Neural cell (in vitro differentiated cells): ENCODE data around the gene ITPKB.

Experiments
- EP300 ChIP-seq: fragments of 450-650 bp; conservative IDR thresholded peaks from 2 replicates; pipeline ENCODE4 v1.6.1; 2014; ENCODE audit warnings: antibody characterized with exemption, mild to moderate bottlenecking, moderate library complexity; ENCODE audit not compliant: poor library complexity, severe bottlenecking
- EZH2 ChIP-seq: fragments of 200-600, 300-800 bp; shearing (Covaris generic), sonication (generic); IDR thresholded peaks from 2 replicates; pipeline ENCODE4 v1.6.1; 2014; ENCODE audit warnings: antibody characterized with exemption, low read length, borderline replicate concordance, mild to moderate bottlenecking; ENCODE audit not compliant: insufficient read depth, poor library complexity, severe bottlenecking
- MXI1 ChIP-seq: fragments of 450-650 bp; conservative IDR thresholded peaks from 2 replicates; pipeline ENCODE4 v1.6.1; 2014; ENCODE audit warnings: antibody characterized with exemption, mild to moderate bottlenecking; ENCODE audit not compliant: poor library complexity, severe bottlenecking
- POLR2AphosphoS5 ChIP-seq: IDR thresholded peaks from 2 replicates; pipeline ENCODE4 v1.6.1; 2012
- SMC3 ChIP-seq: fragments of 450-650 bp; conservative IDR thresholded peaks from 2 replicates; pipeline ENCODE4 v1.6.1; 2014; ENCODE audit warnings: antibody characterized with exemption, mild to moderate bottlenecking, moderate library complexity; ENCODE audit not compliant: poor library complexity
- TAF1 ChIP-seq: IDR thresholded peaks from 2 replicates; pipeline ENCODE4 v1.6.1; 2012; ENCODE audit warnings: low read depth
- TF ChIP-seq, protein P1 (sequence below): fragments of 450-650 bp; IDR thresholded peaks from 2 replicates; pipeline ENCODE4 v1.5.1; 2014; ENCODE audit warnings: antibody characterized with exemption, mild to moderate bottlenecking, moderate library complexity; ENCODE audit not compliant: poor library complexity, severe bottlenecking
- TF ChIP-seq, protein P2 (sequence below): IDR thresholded peaks from 2 replicates; pipeline ENCODE4 v1.6.1; 2012; ENCODE audit warnings: borderline replicate concordance

DNA sequence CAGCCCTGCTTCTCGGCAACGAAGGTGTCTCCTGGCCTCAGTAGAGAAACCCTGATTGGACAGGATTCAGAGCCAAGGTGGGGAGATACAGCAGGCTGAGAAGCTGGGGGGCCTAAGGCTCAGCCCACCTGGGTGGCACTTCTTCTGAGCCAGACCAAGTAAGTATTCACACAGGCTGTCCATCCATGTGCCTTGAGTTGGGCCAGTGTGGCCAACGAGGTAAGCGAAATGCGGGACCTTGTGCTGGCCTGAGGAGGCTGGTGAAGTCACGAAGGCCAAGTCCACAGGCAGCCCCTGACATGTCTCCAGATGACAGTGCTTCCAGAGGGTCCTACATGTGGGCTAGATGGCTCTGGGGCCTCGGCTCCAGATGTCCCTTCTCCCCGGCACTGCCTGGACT, 91.4 kb downstream of the ITPKB start:
- TF ChIP-seq EZH2 (no peak), TAF1 (no peak), SMC3 (no peak), POLR2AphosphoS5 (no peak), EP300 (no peak), MXI1 (no peak)
- TF ChIP-seq, protein P1, sequence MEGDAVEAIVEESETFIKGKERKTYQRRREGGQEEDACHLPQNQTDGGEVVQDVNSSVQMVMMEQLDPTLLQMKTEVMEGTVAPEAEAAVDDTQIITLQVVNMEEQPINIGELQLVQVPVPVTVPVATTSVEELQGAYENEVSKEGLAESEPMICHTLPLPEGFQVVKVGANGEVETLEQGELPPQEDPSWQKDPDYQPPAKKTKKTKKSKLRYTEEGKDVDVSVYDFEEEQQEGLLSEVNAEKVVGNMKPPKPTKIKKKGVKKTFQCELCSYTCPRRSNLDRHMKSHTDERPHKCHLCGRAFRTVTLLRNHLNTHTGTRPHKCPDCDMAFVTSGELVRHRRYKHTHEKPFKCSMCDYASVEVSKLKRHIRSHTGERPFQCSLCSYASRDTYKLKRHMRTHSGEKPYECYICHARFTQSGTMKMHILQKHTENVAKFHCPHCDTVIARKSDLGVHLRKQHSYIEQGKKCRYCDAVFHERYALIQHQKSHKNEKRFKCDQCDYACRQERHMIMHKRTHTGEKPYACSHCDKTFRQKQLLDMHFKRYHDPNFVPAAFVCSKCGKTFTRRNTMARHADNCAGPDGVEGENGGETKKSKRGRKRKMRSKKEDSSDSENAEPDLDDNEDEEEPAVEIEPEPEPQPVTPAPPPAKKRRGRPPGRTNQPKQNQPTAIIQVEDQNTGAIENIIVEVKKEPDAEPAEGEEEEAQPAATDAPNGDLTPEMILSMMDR = no peak
- TF ChIP-seq, protein P2, sequence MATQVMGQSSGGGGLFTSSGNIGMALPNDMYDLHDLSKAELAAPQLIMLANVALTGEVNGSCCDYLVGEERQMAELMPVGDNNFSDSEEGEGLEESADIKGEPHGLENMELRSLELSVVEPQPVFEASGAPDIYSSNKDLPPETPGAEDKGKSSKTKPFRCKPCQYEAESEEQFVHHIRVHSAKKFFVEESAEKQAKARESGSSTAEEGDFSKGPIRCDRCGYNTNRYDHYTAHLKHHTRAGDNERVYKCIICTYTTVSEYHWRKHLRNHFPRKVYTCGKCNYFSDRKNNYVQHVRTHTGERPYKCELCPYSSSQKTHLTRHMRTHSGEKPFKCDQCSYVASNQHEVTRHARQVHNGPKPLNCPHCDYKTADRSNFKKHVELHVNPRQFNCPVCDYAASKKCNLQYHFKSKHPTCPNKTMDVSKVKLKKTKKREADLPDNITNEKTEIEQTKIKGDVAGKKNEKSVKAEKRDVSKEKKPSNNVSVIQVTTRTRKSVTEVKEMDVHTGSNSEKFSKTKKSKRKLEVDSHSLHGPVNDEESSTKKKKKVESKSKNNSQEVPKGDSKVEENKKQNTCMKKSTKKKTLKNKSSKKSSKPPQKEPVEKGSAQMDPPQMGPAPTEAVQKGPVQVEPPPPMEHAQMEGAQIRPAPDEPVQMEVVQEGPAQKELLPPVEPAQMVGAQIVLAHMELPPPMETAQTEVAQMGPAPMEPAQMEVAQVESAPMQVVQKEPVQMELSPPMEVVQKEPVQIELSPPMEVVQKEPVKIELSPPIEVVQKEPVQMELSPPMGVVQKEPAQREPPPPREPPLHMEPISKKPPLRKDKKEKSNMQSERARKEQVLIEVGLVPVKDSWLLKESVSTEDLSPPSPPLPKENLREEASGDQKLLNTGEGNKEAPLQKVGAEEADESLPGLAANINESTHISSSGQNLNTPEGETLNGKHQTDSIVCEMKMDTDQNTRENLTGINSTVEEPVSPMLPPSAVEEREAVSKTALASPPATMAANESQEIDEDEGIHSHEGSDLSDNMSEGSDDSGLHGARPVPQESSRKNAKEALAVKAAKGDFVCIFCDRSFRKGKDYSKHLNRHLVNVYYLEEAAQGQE = no peak
